Measurements from ENCODE around the gene ARHGEF17. TPM values are rescaled to one million over a fixed set of nuclear protein-coding genes. Genes with fewer than 3 reads are reported as not detected.

The ARHGEF17 gene
- total RNA-seq, 2 experiments from 2014 or later, result not detected

DNA sequence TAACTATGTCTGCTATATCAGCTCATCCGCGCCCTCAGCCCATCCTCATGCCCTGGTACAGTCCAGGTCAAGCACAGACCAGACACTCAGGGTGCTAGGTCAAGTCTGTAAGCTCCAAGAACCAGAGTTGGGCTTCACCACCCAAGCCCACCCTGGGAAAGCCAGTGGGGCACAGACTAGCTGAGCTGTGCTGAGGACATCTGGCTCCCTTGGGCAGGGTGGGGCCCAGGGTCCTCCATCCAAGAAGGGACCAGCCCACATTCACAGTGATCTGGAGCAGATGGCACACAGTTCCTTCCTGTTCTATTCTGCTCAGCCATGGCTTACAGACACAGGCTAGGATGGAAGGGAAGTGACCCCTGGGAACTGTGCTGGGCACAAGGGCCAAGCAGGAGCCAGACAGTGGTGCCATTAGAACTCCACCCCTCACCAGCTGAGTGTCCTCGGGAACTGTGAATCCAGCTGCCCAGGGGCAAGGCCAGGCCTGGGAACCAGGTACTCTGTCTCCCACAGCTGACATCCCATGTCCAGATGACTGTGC lies 26.8 kb upstream of the ARHGEF17 start:
- ATAC-seq (no peak), DNase-seq (no peak)
- Mint-ChIP-seq H3K4me3 (no peak overlapping the region), H3K4me1 (peaks cover 26% of the 10 kb centered on the region), H3K27me3 (peaks cover 17% of the 10 kb centered on the region), H3K27ac (no peak overlapping the region), H3K9me3 (ENCODE audit: low read depth) (no peaks in the 10 kb centered on the region), H3K36me3 (no peaks in the 10 kb centered on the region)
- CTCF ChIA-PET, result interaction anchor here (1.0 to 6.0 kb wide), 2 partner anchors 9 to 38 kb away, joined by 3 to 34 read pairs; no protein-coding TSS in a partner anchor

GRCh38 chr11:73281796-73282660 lies 26.0 kb upstream of the ARHGEF17 start:
- H3K9me3 Mint-ChIP-seq (ENCODE audit: low read depth), result no peaks in the 10 kb centered on the region
- peaks cover 14% of the 10 kb centered on the region for H3K27me3 Mint-ChIP-seq
- DNase-seq (peak; percentile 65), ATAC-seq (peak; percentile 73)
- H3K4me1 Mint-ChIP-seq, result peaks cover 29% of the 10 kb centered on the region
- no peaks in the 10 kb centered on the region for H3K36me3 Mint-ChIP-seq
- CTCF ChIA-PET, result interaction anchor here (1.0 to 6.0 kb wide), 4 partner anchors 8 to 344 kb away, joined by 3 to 34 read pairs (median 4); no protein-coding TSS in a partner anchor
- no peak overlapping the region for H3K4me3 Mint-ChIP-seq
- no peak overlapping the region for H3K27ac Mint-ChIP-seq

DNA sequence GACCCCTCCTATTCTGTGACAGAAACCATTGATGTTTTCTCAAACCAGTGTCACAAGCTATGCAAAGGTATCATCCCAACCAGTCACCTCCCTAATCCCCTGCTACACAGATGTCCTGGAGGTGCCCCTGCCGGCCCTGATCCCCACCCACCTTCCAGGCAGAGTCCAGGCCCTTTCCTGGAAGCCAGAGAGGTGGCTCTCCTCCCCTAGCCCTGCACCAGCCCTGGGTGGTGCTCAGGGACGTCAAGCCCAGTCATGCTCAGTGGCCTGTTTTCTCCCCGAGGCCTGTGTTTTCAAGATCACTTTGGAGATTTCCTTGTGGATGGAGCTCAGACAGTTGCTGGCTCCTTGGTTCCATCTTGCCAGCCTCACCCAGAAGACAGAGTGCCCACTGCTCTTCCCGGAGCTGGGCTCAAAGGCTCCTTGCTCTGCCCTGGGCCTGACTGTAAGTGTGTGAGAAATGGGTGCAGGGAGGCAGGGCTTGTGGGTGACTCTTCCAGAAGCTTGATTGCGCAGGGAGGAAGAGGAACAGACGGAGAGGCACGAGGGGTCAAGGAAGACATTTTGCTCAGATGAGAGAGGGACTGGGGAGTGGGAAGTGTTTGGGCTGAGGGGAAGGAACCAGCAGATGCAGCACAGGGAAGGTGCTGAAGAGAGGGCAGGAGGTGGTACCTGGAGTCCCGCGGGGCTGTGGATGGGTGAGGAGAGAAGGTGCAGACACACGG lies 24.6 kb upstream of the ARHGEF17 start:
- CTCF ChIA-PET, result interaction anchor here (1.0 to 2.4 kb wide), 6 partner anchors 9 to 378 kb away, joined by 3 to 6 read pairs (median 4); no protein-coding TSS in a partner anchor
- DNase-seq, result no peak
- H3K27ac Mint-ChIP-seq, result no peak overlapping the region
- H3K36me3 Mint-ChIP-seq, result no peaks in the 10 kb centered on the region
- H3K27me3 Mint-ChIP-seq, result peaks cover 7% of the 10 kb centered on the region
- H3K4me1 Mint-ChIP-seq, result peaks cover 41% of the 10 kb centered on the region
- no peak overlapping the region for H3K4me3 Mint-ChIP-seq
- H3K9me3 Mint-ChIP-seq (ENCODE audit: low read depth), result no peaks in the 10 kb centered on the region
- no peak for ATAC-seq

- Mint-ChIP-seq H3K9me3 (ENCODE audit: low read depth) (no peaks in the 10 kb centered on the region), H3K27me3 (peaks cover 4% of the 10 kb centered on the region), H3K36me3 (no peaks in the 10 kb centered on the region), H3K4me3 (no peak overlapping the region), H3K4me1 (peaks cover 48% of the 10 kb centered on the region), H3K27ac (no peak overlapping the region)
- CTCF ChIA-PET, result interaction anchor here (1.0 to 2.4 kb wide), 3 partner anchors 11 to 70 kb away, joined by 3 to 6 read pairs (median 3); no protein-coding TSS in a partner anchor
- DNase-seq (no peak), ATAC-seq (no peak)
Measured at GRCh38 chr11:73284106-73284505, 24.0 kb upstream of the ARHGEF17 start.

- H3K9me3 Mint-ChIP-seq (ENCODE audit: low read depth), result no peaks in the 10 kb centered on the region
- peaks cover 4% of the 10 kb centered on the region for H3K27me3 Mint-ChIP-seq
- H3K36me3 Mint-ChIP-seq, result no peaks in the 10 kb centered on the region
- no peak overlapping the region for H3K27ac Mint-ChIP-seq
- no peak for ATAC-seq
- DNase-seq, result no peak
- no peak overlapping the region for H3K4me3 Mint-ChIP-seq
- CTCF ChIA-PET, result interaction anchor here (0.7 to 1.6 kb wide), 4 partner anchors 10 to 50 kb away, joined by 3 to 5 read pairs (median 3); no protein-coding TSS in a partner anchor
- H3K4me1 Mint-ChIP-seq, result peaks cover 51% of the 10 kb centered on the region
Measured at GRCh38 chr11:73285721-73286120, 22.4 kb upstream of the ARHGEF17 start.

GRCh38 chr11:73286240-73286810 lies 21.8 kb upstream of the ARHGEF17 start:
- no peaks in the 10 kb centered on the region for H3K9me3 Mint-ChIP-seq (ENCODE audit: low read depth)
- CTCF ChIA-PET, result interaction anchor here (0.7 to 5.7 kb wide), 6 partner anchors 9 to 100 kb away, joined by 3 to 60 read pairs (median 4); no protein-coding TSS in a partner anchor
- DNase-seq, result no peak
- H3K27ac Mint-ChIP-seq, result no peak overlapping the region
- no peaks in the 10 kb centered on the region for H3K36me3 Mint-ChIP-seq
- no peak overlapping the region for H3K4me3 Mint-ChIP-seq
- H3K4me1 Mint-ChIP-seq, result peaks cover 45% of the 10 kb centered on the region
- no peak for ATAC-seq
- H3K27me3 Mint-ChIP-seq, result peaks cover 4% of the 10 kb centered on the region

- ATAC-seq, result no peak
- Mint-ChIP-seq H3K27ac (no peak overlapping the region), H3K36me3 (no peaks in the 10 kb centered on the region), H3K9me3 (ENCODE audit: low read depth) (no peaks in the 10 kb centered on the region), H3K4me1 (peaks cover 32% of the 10 kb centered on the region), H3K4me3 (no peak overlapping the region), H3K27me3 (peaks cover 4% of the 10 kb centered on the region)
- CTCF ChIA-PET, result interaction anchor here (0.8 to 5.7 kb wide), 8 partner anchors 8 to 102 kb away, joined by 3 to 60 read pairs (median 12); no protein-coding TSS in a partner anchor
- no peak for DNase-seq
Measured at GRCh38 chr11:73287400-73288101, 20.5 kb upstream of the ARHGEF17 start.

- Mint-ChIP-seq H3K4me1 (peaks cover 29% of the 10 kb centered on the region), H3K27me3 (peaks cover 4% of the 10 kb centered on the region), H3K27ac (no peak overlapping the region), H3K9me3 (ENCODE audit: low read depth) (no peaks in the 10 kb centered on the region), H3K4me3 (no peak overlapping the region), H3K36me3 (no peaks in the 10 kb centered on the region)
- CTCF ChIA-PET, result interaction anchor here (0.8 to 5.7 kb wide), 18 partner anchors 9 to 110 kb away, joined by 3 to 60 read pairs (median 4); partner anchors contain the start of gene P2RY6
- ATAC-seq (no peak), DNase-seq (no peak)
Measured at GRCh38 chr11:73288192-73288872, 19.7 kb upstream of the ARHGEF17 start.

DNA sequence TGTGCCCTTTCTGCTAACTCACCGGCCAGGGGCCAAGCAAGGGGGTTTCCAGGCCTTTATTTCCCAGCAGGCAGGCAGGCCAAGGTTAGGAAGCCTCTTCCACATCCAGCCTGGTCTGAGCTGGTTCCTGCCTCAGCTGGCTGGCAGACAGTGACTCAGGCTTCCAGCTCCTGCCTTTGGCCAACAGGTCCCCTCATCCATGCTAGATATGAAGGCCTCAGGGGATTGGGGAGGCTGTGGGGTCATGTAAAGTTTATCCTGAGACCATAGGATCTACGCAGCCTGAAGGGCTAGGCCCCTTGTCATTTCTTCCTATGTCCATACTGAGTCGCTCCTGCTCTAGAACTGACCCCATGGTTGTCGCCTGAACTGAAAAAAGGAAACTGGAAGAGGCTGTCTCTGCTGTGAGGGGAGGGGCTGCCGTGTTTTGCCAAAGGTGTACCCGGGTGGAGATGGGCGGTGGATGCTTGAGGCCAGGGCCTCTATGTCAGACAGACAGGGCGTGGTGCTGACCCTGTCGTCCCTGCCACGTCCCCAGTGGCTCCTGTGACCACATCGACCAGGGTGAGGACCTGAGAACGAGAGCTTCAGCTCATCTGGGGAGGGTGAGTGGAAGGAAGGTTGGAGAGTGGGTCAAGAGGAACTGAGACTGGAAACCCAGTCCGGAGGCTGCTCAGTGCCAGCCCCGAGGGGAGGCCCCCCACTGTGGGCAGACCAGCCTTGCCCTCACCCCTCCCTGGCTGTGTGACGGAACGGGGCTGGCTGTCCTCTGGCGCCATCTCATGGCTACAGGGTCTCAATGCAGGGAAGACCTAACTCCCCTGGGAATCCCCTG lies 19.0 kb upstream of the ARHGEF17 start:
- Mint-ChIP-seq H3K4me1 (peaks cover 29% of the 10 kb centered on the region), H3K36me3 (no peaks in the 10 kb centered on the region), H3K4me3 (no peak overlapping the region), H3K27me3 (peaks cover 4% of the 10 kb centered on the region), H3K27ac (no peak overlapping the region), H3K9me3 (ENCODE audit: low read depth) (no peaks in the 10 kb centered on the region)
- peak; percentile 77 for ATAC-seq
- peak; percentile 68 for DNase-seq
- CTCF ChIA-PET, result interaction anchor here (0.6 to 5.7 kb wide), 26 partner anchors 10 to 586 kb away, joined by 3 to 60 read pairs (median 4); partner anchors contain the start of gene P2RY6

GRCh38 chr11:73290536-73290935 lies 17.5 kb upstream of the ARHGEF17 start:
- H3K36me3 Mint-ChIP-seq, result no peaks in the 10 kb centered on the region
- H3K9me3 Mint-ChIP-seq (ENCODE audit: low read depth), result no peaks in the 10 kb centered on the region
- DNase-seq, result no peak
- no peak overlapping the region for H3K27ac Mint-ChIP-seq
- H3K4me3 Mint-ChIP-seq, result no peak overlapping the region
- CTCF ChIA-PET, result interaction anchor here (1.3 to 5.7 kb wide), 9 partner anchors 11 to 112 kb away, joined by 3 to 60 read pairs (median 6); no protein-coding TSS in a partner anchor
- H3K27me3 Mint-ChIP-seq, result peaks cover 2% of the 10 kb centered on the region
- peaks cover 29% of the 10 kb centered on the region for H3K4me1 Mint-ChIP-seq
- ATAC-seq, result no peak

GRCh38 chr11:73291196-73291595 lies 16.9 kb upstream of the ARHGEF17 start:
- Mint-ChIP-seq H3K4me3 (no peak overlapping the region), H3K27me3 (peaks cover 2% of the 10 kb centered on the region), H3K9me3 (ENCODE audit: low read depth) (no peaks in the 10 kb centered on the region), H3K4me1 (peaks cover 29% of the 10 kb centered on the region), H3K27ac (no peak overlapping the region), H3K36me3 (no peaks in the 10 kb centered on the region)
- DNase-seq (no peak), ATAC-seq (no peak)
- CTCF ChIA-PET, result interaction anchor here (0.6 to 5.7 kb wide), 11 partner anchors 10 to 1973 kb away, joined by 3 to 60 read pairs (median 4); partner anchors contain the start of gene ARHGEF17
